Measurements from ENCODE around the gene GLT6D1.
"Not testable (repeated sequence)": the region's sequence is repeated elsewhere in the genome, so short reads cannot be mapped to it uniquely, and the experiment has no call there.

DNA sequence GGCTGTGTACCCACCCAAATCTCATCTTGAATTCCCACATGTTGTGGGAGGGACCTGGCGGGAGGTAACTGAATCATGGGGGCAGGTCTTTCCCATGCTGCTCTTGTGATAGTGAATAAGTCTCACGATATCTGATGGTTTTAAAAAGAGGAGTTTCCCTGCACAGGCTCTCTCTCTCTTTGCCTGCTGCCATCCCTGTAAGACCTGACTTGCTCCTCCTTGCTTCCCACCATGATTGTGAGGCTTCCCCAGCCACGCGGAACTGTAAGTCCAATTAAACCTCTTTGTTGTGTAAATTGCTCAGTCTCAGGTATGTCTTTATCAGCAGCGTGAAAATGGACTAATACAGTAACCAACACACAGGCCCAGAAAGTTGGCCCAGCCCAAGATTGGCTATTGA is 29.7 kb upstream of the GLT6D1 start:
- not testable (repeated sequence) for TF ChIP-seq POLR2A (IDR thresholded peaks at IDR 0.05)
- TF ChIP-seq, protein P1, sequence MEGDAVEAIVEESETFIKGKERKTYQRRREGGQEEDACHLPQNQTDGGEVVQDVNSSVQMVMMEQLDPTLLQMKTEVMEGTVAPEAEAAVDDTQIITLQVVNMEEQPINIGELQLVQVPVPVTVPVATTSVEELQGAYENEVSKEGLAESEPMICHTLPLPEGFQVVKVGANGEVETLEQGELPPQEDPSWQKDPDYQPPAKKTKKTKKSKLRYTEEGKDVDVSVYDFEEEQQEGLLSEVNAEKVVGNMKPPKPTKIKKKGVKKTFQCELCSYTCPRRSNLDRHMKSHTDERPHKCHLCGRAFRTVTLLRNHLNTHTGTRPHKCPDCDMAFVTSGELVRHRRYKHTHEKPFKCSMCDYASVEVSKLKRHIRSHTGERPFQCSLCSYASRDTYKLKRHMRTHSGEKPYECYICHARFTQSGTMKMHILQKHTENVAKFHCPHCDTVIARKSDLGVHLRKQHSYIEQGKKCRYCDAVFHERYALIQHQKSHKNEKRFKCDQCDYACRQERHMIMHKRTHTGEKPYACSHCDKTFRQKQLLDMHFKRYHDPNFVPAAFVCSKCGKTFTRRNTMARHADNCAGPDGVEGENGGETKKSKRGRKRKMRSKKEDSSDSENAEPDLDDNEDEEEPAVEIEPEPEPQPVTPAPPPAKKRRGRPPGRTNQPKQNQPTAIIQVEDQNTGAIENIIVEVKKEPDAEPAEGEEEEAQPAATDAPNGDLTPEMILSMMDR (IDR thresholded peaks at IDR 0.05), result not testable (repeated sequence)
